T-helper 1 cell treated with Interleukin-12 subunit alpha and Interleukin-12 subunit beta and Interleukin-4 antibody, amounts not matched to agents 30 μg/mL and 1 μg/mL, for 36 hours (primary cell): ENCODE results near the gene MPST.
"Not testable (repeated sequence)": the region's sequence is repeated elsewhere in the genome, so short reads cannot be mapped to it uniquely, and the experiment has no call there.

Experiments used
- H3K27ac Mint-ChIP-seq: one replicate; pipeline ENCODE4 v1.8.0; 2021; ENCODE audit warnings: mild to moderate bottlenecking, mixed read lengths
- H3K27me3 Mint-ChIP-seq: one replicate; pipeline ENCODE4 v1.8.0; 2021; ENCODE audit warnings: low read depth, mixed read lengths
- H3K36me3 Mint-ChIP-seq: one replicate; pipeline ENCODE4 v1.8.0; 2021; ENCODE audit warnings: low read depth, mixed read lengths
- H3K4me1 Mint-ChIP-seq: one replicate; pipeline ENCODE4 v1.8.0; 2021; ENCODE audit warnings: low read depth, mixed read lengths
- H3K4me3 Mint-ChIP-seq: one replicate; pipeline ENCODE4 v1.8.0; 2021; ENCODE audit warnings: mild to moderate bottlenecking, moderate library complexity, mixed read lengths
- H3K9me3 Mint-ChIP-seq: one replicate; pipeline ENCODE4 v1.8.0; 2021; ENCODE audit warnings: mixed read lengths

Gene MPST

GRCh38 chr22:37063431-37064420 is 44.2 kb downstream of the MPST start:
- H3K27ac Mint-ChIP-seq, result no peak overlapping the region
- H3K36me3 Mint-ChIP-seq, result peaks cover 6% of the 10 kb centered on the region
- H3K4me1 Mint-ChIP-seq, result peaks cover 5% of the 10 kb centered on the region
- H3K27me3 Mint-ChIP-seq, result no peaks in the 10 kb centered on the region
- no peak overlapping the region for H3K4me3 Mint-ChIP-seq
- no peaks in the 10 kb centered on the region for H3K9me3 Mint-ChIP-seq

GRCh38 chr22:37064553-37064952 is 45.0 kb downstream of the MPST start:
- no peak overlapping the region for H3K4me3 Mint-ChIP-seq
- peaks cover under 1% of the 10 kb centered on the region for H3K27me3 Mint-ChIP-seq
- no peaks in the 10 kb centered on the region for H3K9me3 Mint-ChIP-seq
- H3K27ac Mint-ChIP-seq, result no peak overlapping the region
- peaks cover 5% of the 10 kb centered on the region for H3K4me1 Mint-ChIP-seq
- H3K36me3 Mint-ChIP-seq, result peaks cover 6% of the 10 kb centered on the region

GRCh38 chr22:37065180-37065579 is 45.6 kb downstream of the MPST start:
- Mint-ChIP-seq H3K4me3 (no peak overlapping the region), H3K36me3 (peaks cover 6% of the 10 kb centered on the region), H3K27me3 (peaks cover 6% of the 10 kb centered on the region), H3K4me1 (peaks cover 5% of the 10 kb centered on the region), H3K27ac (no peak overlapping the region), H3K9me3 (no peaks in the 10 kb centered on the region)

GRCh38 chr22:37065961-37066360 is 46.4 kb downstream of the MPST start:
- no peak overlapping the region for H3K4me3 Mint-ChIP-seq
- H3K36me3 Mint-ChIP-seq, result peaks cover 3% of the 10 kb centered on the region
- H3K27ac Mint-ChIP-seq, result no peak overlapping the region
- no peaks in the 10 kb centered on the region for H3K9me3 Mint-ChIP-seq
- peaks cover 3% of the 10 kb centered on the region for H3K4me1 Mint-ChIP-seq
- H3K27me3 Mint-ChIP-seq, result peaks cover 7% of the 10 kb centered on the region

GRCh38 chr22:37067428-37067827 is 47.9 kb downstream of the MPST start:
- no peak overlapping the region for H3K27ac Mint-ChIP-seq
- H3K27me3 Mint-ChIP-seq, result peaks cover 7% of the 10 kb centered on the region
- H3K4me3 Mint-ChIP-seq, result no peak overlapping the region
- no peaks in the 10 kb centered on the region for H3K4me1 Mint-ChIP-seq
- H3K9me3 Mint-ChIP-seq, result no peaks in the 10 kb centered on the region
- H3K36me3 Mint-ChIP-seq, result peaks cover 3% of the 10 kb centered on the region

- Mint-ChIP-seq H3K36me3 (peaks cover 3% of the 10 kb centered on the region), H3K9me3 (no peaks in the 10 kb centered on the region), H3K4me3 (no peak overlapping the region), H3K4me1 (no peaks in the 10 kb centered on the region), H3K27me3 (peaks cover 7% of the 10 kb centered on the region), H3K27ac (no peak overlapping the region)
Observed at GRCh38 chr22:37068859-37069258, 49.3 kb downstream of the MPST start.

GRCh38 chr22:37069319-37069718 is 49.8 kb downstream of the MPST start:
- Mint-ChIP-seq H3K27ac (no peak overlapping the region), H3K9me3 (no peaks in the 10 kb centered on the region), H3K4me1 (no peaks in the 10 kb centered on the region), H3K27me3 (peaks cover 7% of the 10 kb centered on the region), H3K4me3 (no peak overlapping the region), H3K36me3 (peaks cover 2% of the 10 kb centered on the region)

- Mint-ChIP-seq H3K27me3 (peaks cover 7% of the 10 kb centered on the region), H3K4me1 (no peaks in the 10 kb centered on the region), H3K9me3 (no peaks in the 10 kb centered on the region), H3K4me3 (no peak overlapping the region), H3K36me3 (no peaks in the 10 kb centered on the region), H3K27ac (no peak overlapping the region)
Observed at GRCh38 chr22:37069719-37070118, 50.2 kb downstream of the MPST start.

- Mint-ChIP-seq H3K27ac (no peak overlapping the region), H3K36me3 (no peaks in the 10 kb centered on the region), H3K4me1 (no peaks in the 10 kb centered on the region), H3K4me3 (no peak overlapping the region), H3K9me3 (no peaks in the 10 kb centered on the region), H3K27me3 (peaks cover 7% of the 10 kb centered on the region)
Observed at GRCh38 chr22:37070334-37070733, 50.8 kb downstream of the MPST start.

GRCh38 chr22:37070744-37071143 is 51.2 kb downstream of the MPST start:
- Mint-ChIP-seq H3K4me3 (no peak overlapping the region), H3K36me3 (no peaks in the 10 kb centered on the region)

GRCh38 chr22:37071850-37072592 is 52.5 kb downstream of the MPST start:
- not testable (repeated sequence) for H3K9me3 Mint-ChIP-seq, H3K4me3 Mint-ChIP-seq, H3K27ac Mint-ChIP-seq, H3K27me3 Mint-ChIP-seq, H3K4me1 Mint-ChIP-seq, H3K36me3 Mint-ChIP-seq

More at GRCh38 chr22:37070744-37071143, 51.2 kb downstream of the MPST start:
- Mint-ChIP-seq H3K4me1 (peaks cover 2% of the 10 kb centered on the region), H3K27ac (no peak overlapping the region), H3K27me3 (peaks cover 7% of the 10 kb centered on the region), H3K9me3 (no peaks in the 10 kb centered on the region)

GRCh38 chr22:37072673-37073072 is 53.1 kb downstream of the MPST start:
- Mint-ChIP-seq H3K36me3 (no peaks in the 10 kb centered on the region), H3K9me3 (no peaks in the 10 kb centered on the region), H3K4me3 (no peak overlapping the region), H3K4me1 (peaks cover 6% of the 10 kb centered on the region), H3K27me3 (peaks cover 7% of the 10 kb centered on the region), H3K27ac (no peak overlapping the region)

GRCh38 chr22:37074537-37074936 is 55.0 kb downstream of the MPST start:
- H3K4me3 Mint-ChIP-seq, result no peak overlapping the region
- peaks cover 23% of the 10 kb centered on the region for H3K4me1 Mint-ChIP-seq
- H3K27ac Mint-ChIP-seq, result no peak overlapping the region
- H3K9me3 Mint-ChIP-seq, result no peaks in the 10 kb centered on the region
- no peaks in the 10 kb centered on the region for H3K36me3 Mint-ChIP-seq
- peaks cover 7% of the 10 kb centered on the region for H3K27me3 Mint-ChIP-seq

GRCh38 chr22:37075046-37075445 is 55.5 kb downstream of the MPST start:
- no peak overlapping the region for H3K4me3 Mint-ChIP-seq
- H3K9me3 Mint-ChIP-seq, result no peaks in the 10 kb centered on the region
- H3K27me3 Mint-ChIP-seq, result peaks cover 2% of the 10 kb centered on the region
- H3K4me1 Mint-ChIP-seq, result peaks cover 28% of the 10 kb centered on the region
- H3K27ac Mint-ChIP-seq, result no peak overlapping the region
- H3K36me3 Mint-ChIP-seq, result no peaks in the 10 kb centered on the region
